ENCODE results near the gene CAMK2N1. TPM values are rescaled to one million over a fixed set of nuclear protein-coding genes. Genes with fewer than 3 reads are reported as not detected.

The CAMK2N1 gene
- total and polyA plus RNA-seq, 2 of the 13 experiments (the other 11 are each of a cell fraction or from before 2014, with no cell fraction given), result 38.0 to 38.6 TPM

DNA sequence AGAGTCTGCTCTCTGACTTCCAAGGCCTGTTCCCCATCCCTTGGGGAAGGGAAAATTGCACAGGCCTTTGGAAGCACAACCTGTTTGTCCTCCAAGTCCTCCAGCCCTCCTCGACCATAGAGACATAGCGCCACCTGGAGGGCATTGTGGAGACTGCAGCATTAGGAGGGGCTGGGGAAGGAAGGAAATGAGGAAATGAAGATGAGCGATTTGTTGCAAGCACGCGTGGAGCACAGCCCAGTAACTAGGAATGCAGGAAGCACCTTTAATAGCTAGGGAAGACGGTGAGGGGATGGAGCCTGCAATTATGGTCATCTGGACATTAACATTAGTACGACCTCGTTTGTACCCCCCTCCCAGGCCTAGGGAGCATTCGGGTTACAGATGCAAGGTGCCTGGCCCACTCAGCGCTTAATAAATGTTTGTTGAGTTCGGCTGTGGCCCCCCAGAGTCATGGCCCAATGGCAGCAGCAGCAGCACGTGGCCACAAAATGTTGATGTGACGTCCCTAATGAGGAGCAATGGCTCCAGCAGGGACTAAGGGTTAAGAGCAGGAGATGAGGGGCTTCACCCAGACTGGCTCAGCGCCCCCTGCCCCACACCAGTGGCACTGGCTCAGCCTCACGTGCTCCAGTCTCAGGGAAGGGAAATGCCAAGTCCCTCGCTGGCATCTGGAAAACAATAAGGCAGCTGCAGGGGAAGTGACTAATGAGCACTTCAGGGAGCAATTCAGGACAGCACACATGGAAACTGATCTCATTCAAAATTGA is 8.0 kb upstream of the CAMK2N1 start (continued):
- TF ChIP-seq, protein P1, sequence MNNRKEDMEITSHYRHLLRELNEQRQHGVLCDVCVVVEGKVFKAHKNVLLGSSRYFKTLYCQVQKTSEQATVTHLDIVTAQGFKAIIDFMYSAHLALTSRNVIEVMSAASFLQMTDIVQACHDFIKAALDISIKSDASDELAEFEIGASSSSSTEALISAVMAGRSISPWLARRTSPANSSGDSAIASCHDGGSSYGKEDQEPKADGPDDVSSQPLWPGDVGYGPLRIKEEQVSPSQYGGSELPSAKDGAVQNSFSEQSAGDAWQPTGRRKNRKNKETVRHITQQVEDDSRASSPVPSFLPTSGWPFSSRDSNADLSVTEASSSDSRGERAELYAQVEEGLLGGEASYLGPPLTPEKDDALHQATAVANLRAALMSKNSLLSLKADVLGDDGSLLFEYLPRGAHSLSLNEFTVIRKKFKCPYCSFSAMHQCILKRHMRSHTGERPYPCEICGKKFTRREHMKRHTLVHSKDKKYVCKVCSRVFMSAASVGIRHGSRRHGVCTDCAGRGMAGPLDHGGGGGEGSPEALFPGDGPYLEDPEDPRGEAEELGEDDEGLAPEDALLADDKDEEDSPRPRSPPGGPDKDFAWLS (CRISPR knock-in tag; IDR thresholded peaks at IDR 0.05; ENCODE audit: borderline replicate concordance), result 0 out of 2 replicates have a peak, but pooled peaks have one; percentile 25
- TF ChIP-seq ADNP (CRISPR knock-in tag; IDR thresholded peaks at IDR 0.05) (no peak), ATF7 (IDR thresholded peaks at IDR 0.05) (no peak), ATF7 (CRISPR knock-in tag; IDR thresholded peaks at IDR 0.05) (no peak), ATF4 (CRISPR knock-in tag; IDR thresholded peaks at IDR 0.05) (no peak), CREM (IDR thresholded peaks at IDR 0.05) (no peak), CREM (CRISPR knock-in tag; IDR thresholded peaks at IDR 0.05) (no peak), GFI1 (CRISPR knock-in tag; IDR thresholded peaks at IDR 0.05; ENCODE audit: borderline replicate concordance) (no peak), KMT2B (CRISPR knock-in tag; IDR thresholded peaks at IDR 0.05) (0 out of 2 replicates have a peak, but pooled peaks have one; percentile 36), SRY (CRISPR knock-in tag; IDR thresholded peaks at IDR 0.05) (no peak), GTF3A (CRISPR knock-in tag; conservative IDR thresholded peaks at IDR 0.05) (0 out of 2 replicates have a peak, but pooled peaks have one; percentile 34), ZNF30 (CRISPR knock-in tag; IDR thresholded peaks at IDR 0.05) (no peak), ZNF253 (CRISPR knock-in tag; IDR thresholded peaks at IDR 0.05; ENCODE audit: borderline replicate concordance) (no peak), TAF15 (IDR thresholded peaks at IDR 0.05; ENCODE audit: low read depth, low read length, poor library complexity, severe bottlenecking) (no peak), AHR (CRISPR knock-in tag; IDR thresholded peaks at IDR 0.05) (no peak), ZNF34 (CRISPR knock-in tag; IDR thresholded peaks at IDR 0.05; ENCODE audit: borderline replicate concordance) (0 out of 2 replicates have a peak, but pooled peaks have one; percentile 47)
- TF ChIP-seq, protein P2, sequence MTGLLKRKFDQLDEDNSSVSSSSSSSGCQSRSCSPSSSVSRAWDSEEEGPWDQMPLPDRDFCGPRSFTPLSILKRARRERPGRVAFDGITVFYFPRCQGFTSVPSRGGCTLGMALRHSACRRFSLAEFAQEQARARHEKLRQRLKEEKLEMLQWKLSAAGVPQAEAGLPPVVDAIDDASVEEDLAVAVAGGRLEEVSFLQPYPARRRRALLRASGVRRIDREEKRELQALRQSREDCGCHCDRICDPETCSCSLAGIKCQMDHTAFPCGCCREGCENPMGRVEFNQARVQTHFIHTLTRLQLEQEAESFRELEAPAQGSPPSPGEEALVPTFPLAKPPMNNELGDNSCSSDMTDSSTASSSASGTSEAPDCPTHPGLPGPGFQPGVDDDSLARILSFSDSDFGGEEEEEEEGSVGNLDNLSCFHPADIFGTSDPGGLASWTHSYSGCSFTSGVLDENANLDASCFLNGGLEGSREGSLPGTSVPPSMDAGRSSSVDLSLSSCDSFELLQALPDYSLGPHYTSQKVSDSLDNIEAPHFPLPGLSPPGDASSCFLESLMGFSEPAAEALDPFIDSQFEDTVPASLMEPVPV (CRISPR knock-in tag; IDR thresholded peaks at IDR 0.05), result no peak
- TF ChIP-seq, protein P3, sequence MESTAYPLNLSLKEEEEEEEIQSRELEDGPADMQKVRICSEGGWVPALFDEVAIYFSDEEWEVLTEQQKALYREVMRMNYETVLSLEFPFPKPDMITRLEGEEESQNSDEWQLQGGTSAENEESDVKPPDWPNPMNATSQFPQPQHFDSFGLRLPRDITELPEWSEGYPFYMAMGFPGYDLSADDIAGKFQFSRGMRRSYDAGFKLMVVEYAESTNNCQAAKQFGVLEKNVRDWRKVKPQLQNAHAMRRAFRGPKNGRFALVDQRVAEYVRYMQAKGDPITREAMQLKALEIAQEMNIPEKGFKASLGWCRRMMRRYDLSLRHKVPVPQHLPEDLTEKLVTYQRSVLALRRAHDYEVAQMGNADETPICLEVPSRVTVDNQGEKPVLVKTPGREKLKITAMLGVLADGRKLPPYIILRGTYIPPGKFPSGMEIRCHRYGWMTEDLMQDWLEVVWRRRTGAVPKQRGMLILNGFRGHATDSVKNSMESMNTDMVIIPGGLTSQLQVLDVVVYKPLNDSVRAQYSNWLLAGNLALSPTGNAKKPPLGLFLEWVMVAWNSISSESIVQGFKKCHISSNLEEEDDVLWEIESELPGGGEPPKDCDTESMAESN (CRISPR knock-in tag; conservative IDR thresholded peaks at IDR 0.05), result peak; percentile 54; the same call in 1 of the 2 replicates
- TF ChIP-seq, protein P4, sequence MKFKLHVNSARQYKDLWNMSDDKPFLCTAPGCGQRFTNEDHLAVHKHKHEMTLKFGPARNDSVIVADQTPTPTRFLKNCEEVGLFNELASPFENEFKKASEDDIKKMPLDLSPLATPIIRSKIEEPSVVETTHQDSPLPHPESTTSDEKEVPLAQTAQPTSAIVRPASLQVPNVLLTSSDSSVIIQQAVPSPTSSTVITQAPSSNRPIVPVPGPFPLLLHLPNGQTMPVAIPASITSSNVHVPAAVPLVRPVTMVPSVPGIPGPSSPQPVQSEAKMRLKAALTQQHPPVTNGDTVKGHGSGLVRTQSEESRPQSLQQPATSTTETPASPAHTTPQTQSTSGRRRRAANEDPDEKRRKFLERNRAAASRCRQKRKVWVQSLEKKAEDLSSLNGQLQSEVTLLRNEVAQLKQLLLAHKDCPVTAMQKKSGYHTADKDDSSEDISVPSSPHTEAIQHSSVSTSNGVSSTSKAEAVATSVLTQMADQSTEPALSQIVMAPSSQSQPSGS (CRISPR knock-in tag; IDR thresholded peaks at IDR 0.05), result peak; percentile 55; the same call in 1 of the 2 replicates
- TF ChIP-seq, protein P5, sequence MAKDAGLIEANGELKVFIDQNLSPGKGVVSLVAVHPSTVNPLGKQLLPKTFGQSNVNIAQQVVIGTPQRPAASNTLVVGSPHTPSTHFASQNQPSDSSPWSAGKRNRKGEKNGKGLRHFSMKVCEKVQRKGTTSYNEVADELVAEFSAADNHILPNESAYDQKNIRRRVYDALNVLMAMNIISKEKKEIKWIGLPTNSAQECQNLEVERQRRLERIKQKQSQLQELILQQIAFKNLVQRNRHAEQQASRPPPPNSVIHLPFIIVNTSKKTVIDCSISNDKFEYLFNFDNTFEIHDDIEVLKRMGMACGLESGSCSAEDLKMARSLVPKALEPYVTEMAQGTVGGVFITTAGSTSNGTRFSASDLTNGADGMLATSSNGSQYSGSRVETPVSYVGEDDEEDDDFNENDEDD (CRISPR knock-in tag; IDR thresholded peaks at IDR 0.05; ENCODE audit: borderline replicate concordance), result no peak
